ENCODE data around the gene RHEB. TPM values are rescaled to one million over a fixed set of nuclear protein-coding genes. Genes with fewer than 3 reads are reported as not detected.

The RHEB gene
- total RNA-seq, 1 experiment from 2014 or later: 114 TPM

DNA sequence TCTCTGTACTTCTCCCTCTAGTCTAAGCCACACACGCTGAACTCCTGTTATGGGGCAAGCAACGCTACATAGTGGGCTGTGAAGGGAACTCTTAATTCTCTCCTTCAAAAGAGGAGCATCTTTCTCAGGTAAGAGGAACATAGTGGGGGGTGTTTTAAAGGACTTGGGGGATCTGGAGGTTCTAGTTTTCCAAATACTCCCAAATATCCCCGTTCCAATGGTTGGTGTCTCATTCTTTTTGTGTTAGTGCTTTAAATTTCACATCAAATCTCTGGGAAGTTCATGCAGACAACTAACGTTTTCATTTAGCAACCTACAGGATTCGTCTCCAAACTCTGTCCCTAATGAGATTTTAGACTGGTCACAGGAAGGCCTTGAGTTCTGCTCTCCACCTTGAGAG, 97.5 kb downstream of the RHEB start:
- Histone ChIP-seq H3K23ac (ENCODE audit: insufficient read length, low read depth, low read length) (no peak overlapping the region), H3K4ac (ENCODE audit: low read depth, low read length) (no peak overlapping the region), H3K9me3 (ENCODE audit: control insufficient read depth, low read depth, low read length) (no peaks in the 10 kb centered on the region), H3K27me3 (ENCODE audit: insufficient read depth, low read length) (no peaks in the 10 kb centered on the region), H3K4me1 (ENCODE audit: insufficient read depth, low read length) (no peaks in the 10 kb centered on the region), H3T11ph (ENCODE audit: low read length) (no peak overlapping the region), H2BK5ac (ENCODE audit: insufficient read length, low read length) (no peak overlapping the region), H2BK15ac (ENCODE audit: low read depth, low read length) (no peak overlapping the region), H3K27ac (ENCODE audit: insufficient read length, low read depth, low read length) (no peak overlapping the region), H3K79me2 (ENCODE audit: insufficient read depth, low read length) (no peaks in the 10 kb centered on the region), H2AK5ac (ENCODE audit: insufficient read length, low read length) (no peak overlapping the region), H3K23me2 (ENCODE audit: insufficient read length, low read depth, low read length, poor library complexity, severe bottlenecking) (no peaks in the 10 kb centered on the region), H3K56ac (ENCODE audit: insufficient read length, low read depth, low read length) (no peak overlapping the region), H2AFZ (ENCODE audit: low read length) (no peak overlapping the region), H4K20me1 (ENCODE audit: control insufficient read depth, insufficient read depth, insufficient read length) (no peaks in the 10 kb centered on the region), H4K8ac (replicated peaks; ENCODE audit: insufficient read length, low read depth, low read length) (no peak overlapping the region), H2BK20ac (ENCODE audit: low read depth, low read length, poor library complexity, severe bottlenecking) (no peak overlapping the region), H2BK120ac (ENCODE audit: low read depth, low read length, poor library complexity, severe bottlenecking) (no peak overlapping the region), H3K18ac (ENCODE audit: insufficient read length, low read depth, low read length) (no peak overlapping the region), H3K14ac (ENCODE audit: insufficient read depth, low read length) (no peak overlapping the region), H3K79me1 (ENCODE audit: insufficient read depth, low read depth, low read length, poor library complexity, severe bottlenecking) (no peaks in the 10 kb centered on the region), H2BK12ac (ENCODE audit: insufficient read length, low read depth, low read length) (no peak overlapping the region), H3K4me2 (ENCODE audit: insufficient read depth, insufficient read length, low read length) (no peak overlapping the region), H3K9ac (ENCODE audit: extremely low read depth, insufficient read length, low read length) (no peak overlapping the region), H4K5ac (ENCODE audit: insufficient read length, low read depth, low read length) (no peak overlapping the region), H4K91ac (ENCODE audit: insufficient read length, low read depth, low read length) (no peak overlapping the region)
- WGBS (ENCODE audit: extremely low coverage, insufficient read length, low lambda C conversion rate): no CpG with 5 or more reads among the region's 5 CpGs
- no peak overlapping the region for H3K4me3 Mint-ChIP-seq
- TF ChIP-seq CTCF (conservative IDR thresholded peaks at IDR 0.05): no peak
- peaks cover 69% of the 10 kb centered on the region for H3K27me3 Mint-ChIP-seq (ENCODE audit: low read depth)
- H3K9me3 Mint-ChIP-seq: peaks cover 7 to 29% of the 10 kb centered on the region in 2 experiments; a peak in 4 of 5 replicates
- peaks cover 4 to 10% of the 10 kb centered on the region in 2 experiments; a peak in 2 of 4 replicates for H3K4me1 Mint-ChIP-seq
- no peak for DNase-seq
- peaks cover 0 to 13% (median 0%) of the 10 kb centered on the region in 3 experiments; a peak in 2 of 7 replicates for H3K36me3 Mint-ChIP-seq (ENCODE audit: insufficient read depth in 1 of 3, low read depth in 3 of 3)
- H3K27ac Mint-ChIP-seq: no peak overlapping the region

Data from H9 (cell line).